GM21619 (cell line): ENCODE data around the gene SF1.

ENCODE experiments used
- ATAC-seq: cut with Tn5 transposase; IDR thresholded peaks from one replicate; pipeline ENCODE4 v1.9.1; 2021; ENCODE audit not compliant: unreplicated experiment

The SF1 gene

DNA sequence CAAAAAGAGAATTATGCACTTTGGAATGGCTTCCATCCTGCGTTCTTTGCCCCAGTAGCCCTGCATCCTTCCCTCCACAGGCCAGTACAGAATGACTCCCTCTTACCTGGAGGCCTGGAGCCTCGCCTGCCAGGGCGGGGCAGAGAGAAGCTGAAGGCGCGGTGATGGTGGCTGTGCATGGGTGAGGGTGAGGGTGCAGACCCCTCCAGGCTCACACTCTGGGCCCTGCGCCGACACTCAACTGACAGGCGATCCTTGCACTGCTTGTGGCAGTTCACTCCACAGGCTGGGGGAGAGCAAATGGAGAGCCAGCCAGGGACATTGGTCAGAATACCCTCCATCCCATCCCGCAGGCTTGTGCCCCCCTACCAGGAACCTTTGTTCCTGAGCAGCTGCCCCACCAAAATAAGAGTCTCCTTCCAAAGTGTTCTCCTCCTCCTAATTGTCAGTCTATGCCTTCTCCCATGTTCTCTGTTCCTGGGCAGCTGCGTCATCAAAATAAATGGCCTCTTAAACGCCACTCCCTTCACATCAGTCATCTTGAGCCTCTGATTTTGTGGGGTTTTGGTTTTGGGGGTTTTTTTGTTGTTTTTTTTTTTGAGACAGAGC, 49.5 kb downstream of the SF1 start:
- ATAC-seq = no peak

DNA sequence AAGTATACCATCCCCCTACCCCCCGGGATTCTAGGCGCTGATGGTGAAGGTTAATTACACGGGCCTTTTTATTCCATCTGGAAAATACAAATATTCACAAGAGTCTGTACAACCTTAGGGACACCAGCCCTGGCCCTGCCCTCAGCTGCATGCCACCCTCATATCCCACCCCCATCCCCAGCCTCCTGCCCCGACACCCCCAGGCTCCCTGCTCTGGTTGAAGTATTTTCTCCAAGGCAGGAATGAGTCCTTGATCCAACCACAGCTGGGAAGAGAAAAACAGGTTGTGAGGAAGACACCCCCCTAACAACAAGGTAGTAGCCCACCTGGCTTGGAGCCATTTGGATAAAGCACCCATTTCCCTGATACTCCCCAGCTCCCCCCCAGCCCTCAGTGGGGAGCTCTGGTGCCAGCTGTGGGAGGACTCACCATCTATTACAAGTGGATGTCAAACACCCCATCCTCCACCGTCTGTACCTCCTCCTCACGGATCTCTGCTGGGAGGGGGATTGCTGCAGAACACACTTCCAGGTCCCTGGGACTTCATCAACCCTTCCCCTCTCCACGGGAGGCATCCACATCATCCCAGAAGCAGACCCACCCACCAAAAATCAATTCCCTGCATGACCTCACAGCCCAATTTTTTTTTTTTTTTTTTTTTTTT, 51.3 kb downstream of the SF1 start:
- ATAC-seq = no peak

DNA sequence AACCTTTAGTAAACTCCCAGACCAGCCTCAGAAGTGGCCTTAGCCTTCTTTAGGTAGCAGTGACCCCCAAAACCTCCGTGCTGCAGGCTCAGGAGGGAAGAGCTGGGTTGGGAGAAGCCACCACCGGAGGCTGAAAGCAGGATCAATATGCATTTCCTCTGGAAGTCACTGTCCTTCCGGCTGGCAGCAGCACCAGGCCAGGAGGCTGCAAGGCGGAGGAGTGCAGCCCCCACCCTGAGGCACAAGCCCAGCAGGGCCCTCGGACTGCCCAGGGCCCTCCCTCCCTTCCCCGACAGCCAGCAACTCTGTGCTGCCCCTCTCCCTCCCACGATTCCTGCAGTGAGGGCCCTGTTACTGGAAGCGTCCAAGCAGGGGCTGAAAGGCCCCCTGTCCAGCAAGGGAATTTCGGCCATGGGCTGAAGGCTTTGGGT, 52.1 kb downstream of the SF1 start:
- ATAC-seq = no peak

DNA sequence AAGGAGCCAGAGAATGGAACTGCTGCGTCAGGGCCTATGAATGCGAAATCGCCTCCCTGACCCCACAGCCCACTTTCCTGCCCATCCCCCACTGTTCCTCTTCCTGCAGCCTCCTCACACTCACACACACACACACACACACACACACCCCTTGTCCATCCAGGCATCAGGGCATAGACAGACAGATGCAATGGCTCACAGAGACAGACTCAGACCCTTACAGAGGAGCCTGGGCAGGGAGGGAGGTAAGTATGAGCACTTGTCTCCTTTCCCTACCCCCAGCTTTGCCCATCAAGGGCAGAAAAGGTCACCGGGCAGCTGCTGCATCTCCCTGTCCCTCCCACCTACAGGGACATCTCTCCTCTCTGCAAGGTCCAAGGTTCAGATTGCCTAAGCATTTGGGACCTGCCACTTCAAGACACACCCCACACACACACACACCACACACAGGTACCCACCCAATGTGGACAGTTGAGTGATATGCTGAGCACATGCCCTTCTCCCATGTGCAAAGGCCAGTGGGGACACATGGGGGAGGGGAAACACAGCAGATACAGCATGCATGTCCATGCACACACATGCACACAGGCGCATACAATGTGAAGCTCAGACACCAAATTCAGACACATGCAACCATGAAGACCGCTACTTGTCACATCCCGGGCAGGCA, 53.3 kb downstream of the SF1 start:
- no peak for ATAC-seq

DNA sequence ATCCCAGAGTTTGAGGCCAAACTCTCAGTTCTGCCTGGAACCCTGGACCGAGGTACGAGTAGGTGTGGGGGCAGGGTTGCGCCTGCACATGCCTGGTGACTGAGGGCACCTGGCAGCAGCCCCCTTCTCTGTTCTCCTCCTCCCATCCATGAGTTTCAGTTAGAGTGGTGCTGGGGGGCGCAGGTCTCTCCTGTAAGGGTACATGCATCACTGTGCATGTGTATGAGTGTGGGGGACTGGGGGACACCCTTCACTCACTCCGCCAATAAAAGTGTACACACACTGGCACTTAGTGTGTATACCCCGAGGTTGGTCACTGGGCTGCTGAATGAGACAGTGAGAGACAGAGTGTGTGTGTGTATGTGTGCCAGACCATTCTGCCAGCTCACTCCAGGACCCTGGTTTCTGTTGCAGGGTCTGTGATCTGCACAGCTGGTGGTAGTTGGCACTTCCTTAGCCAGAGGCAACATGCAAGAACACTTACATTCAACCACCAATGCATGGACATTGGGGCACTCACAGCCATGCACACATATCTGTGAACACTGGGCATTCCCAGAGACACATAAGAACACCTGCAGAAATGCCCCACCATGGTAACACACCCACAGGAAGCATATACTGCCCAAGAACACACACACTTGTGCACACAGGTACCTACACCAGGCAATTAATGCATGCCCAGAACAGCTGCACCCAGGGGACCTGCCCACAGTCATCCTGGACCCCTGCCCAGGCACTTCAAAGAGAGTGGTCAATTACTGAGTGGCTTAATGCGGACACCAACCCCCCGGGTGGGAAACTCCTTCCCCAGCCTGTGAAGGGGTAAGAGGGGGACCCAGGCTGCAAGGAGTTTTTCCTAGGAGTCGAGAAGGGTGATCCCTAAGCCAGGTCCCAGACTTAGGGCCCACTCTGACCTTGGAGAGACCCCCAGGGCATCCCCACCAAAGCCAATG, 54.2 kb downstream of the SF1 start:
- ATAC-seq = no peak

DNA sequence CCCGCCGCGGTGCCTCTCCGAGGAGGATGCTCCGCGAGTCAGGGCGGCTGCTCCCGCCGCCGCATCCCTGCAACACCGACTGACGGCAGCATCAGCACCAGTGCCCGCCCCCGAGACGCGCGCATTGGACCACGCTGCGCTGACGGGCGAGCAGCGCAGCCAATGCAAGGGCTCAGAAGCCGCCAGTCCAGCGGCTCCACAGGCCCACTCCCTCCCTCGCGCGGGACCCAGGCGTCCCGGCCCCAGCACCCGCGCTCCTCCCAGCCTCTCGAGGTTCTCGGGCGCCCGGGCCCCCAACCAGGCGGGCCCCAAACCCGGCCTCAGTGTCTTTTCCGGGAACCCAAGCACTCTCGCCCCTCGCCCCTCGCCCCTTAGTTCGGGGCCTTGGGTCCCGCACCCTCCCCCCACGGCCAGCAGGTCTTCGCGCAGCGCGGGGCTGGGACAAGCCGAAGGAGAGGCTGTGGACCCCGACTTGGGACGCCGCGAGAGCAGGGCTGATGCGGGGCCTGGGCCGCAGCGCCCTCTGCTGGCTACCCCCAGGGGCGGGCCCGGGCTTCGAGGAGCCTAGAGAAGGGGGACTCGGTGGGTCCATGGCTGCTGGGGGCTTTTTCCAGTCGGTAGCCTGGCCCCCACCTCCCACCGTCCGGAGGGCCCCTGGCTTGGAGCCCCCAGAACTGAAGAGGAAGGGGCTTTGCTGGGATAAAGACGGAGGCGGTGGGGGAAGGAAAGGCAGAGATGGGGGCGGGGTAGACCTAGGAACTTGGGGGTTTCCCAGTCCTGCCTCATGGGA, 55.0 kb downstream of the SF1 start, which contains the start of gene NRXN2:
Gene NRXN2, minus strand, starts transcription at position 81 of the 790 bp plus-strand sequence. CDS start 9,498 bp downstream, outside the sequence.
- ATAC-seq = peak; percentile 88

DNA sequence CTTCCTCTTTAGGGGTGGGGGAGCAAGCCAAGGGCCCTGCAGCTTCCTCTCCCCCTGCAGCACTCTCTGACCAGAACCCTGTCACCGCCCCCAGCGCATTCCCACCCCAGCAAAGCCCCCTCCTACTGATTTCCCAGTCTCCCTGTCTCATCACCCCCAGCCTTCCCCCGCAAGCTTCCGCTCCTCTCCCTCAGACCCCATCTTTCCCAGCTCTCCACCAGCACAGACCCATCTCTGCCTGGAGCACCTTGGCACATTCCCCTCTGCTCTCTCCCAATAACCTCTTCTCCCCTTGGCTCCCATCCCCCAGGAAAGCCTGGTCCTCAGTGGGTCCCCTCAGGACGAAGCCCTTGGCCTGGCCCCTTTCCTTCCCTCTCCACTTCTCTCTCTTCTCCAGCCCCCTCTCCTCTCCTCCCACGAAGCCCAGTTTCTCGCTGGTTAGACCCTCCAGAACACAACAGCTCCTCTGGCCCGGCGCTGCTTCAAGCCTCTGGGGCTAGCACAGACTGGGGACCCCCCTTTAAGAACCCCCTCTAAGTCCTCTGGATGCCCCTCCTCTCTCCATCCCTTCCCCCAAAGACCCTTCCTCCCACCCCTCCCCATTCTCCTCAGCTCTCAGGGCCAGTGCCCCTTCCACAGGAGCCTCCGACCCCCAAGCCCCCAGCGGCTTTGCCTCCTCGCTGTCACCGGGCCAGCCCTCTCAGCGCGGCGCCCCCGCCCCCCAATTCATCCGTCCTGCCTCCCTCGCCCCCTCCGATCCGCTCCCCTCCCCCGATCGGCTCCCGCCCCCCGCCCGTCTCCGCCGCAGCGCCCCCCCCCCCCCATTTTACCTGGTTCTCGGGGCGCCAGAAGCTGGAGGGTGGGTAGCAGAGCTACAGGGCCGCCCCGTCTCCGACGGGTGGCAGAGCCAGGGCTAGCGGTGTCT, 55.9 kb downstream of the SF1 start:
- no peak for ATAC-seq

DNA sequence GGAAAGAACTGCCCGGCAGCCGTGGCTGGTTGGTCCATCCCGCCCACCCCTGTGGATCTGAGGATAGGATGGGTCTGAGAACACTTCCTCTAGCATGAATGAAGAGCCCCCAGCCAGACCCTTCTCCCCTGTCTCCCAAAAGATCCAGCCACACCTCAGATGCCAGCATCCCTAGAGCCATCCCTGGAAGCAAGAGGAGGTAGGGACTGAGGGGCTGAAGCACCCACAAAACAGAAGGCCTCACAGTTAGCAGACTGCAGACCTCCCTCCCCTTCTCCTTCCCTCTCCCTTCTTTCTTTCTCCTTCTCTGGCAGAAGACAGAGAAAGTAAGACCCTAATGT, 57.0 kb downstream of the SF1 start:
- no peak for ATAC-seq

DNA sequence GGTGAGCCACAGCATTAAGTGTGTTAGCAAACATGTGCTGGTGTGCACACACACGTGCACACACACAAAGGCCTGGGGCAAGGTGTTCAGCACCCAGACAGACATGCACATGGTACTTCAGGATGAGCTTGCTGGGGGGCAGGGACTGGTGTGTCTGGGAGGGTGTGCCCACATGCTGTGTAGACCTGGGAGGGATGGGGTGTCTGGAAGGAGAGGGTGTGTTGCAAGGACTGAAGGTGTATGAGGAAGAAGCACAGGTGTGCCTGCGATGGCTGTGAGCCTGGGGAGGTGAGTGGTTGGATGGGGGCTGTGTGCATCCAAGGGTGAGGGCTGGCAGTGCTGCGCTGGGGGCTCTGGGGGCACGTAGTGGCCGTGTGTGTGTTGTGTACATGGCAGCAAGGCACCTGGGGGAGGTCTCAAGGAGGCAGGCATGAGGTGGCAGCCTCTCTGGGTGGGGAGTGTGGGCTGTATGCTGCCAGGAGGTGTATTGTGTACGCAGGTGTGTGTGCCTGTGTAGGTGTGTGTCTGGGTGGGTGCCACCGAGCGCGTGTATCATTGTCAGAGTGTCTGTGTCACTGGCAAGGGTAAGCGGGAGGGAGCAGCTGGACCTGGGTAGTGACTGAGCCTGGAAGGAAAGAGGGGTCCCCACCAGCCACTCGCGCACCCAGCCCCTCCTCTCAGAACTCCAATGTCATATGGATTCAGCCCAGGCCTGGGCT, 57.5 kb downstream of the SF1 start:
- no peak for ATAC-seq

DNA sequence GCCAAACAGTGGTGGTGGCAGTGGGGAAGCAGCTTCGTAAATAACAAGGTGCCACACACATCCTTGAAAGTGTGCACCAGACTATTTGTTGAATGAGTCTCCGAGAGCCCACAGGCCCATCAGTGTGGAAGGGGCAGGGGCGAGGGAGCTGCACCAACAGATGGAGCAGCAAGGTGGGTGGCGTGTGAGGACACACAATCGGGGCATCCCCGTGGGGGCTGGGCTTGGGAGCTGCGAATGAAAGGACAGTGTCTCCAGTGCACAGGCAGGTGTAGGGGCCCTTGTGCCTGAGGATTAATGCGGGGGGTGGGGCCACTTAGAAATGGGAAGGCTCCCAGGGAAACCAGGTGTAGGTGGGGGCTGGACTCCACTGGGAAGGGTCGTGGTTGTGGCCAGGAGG, 58.2 kb downstream of the SF1 start:
- no peak for ATAC-seq

DNA sequence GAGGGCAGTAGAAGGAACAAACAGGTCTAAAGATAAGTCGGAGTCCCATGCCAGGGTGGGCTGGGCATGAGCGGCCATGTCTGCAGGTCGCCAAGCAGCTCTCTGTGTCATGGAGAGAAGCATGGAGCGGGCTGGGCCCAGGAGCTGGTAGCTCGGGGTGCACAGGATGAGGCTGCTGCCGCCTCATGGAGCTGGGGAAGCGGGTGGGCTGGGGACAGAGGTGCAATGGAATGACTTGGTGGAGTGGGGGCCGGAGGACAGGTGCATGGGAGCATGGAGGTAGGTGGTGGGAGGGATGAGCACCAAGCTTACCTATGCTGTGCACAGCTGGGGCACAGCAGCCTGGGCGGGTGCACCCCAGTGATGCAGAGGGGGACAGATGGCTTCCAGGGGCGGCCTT, 58.9 kb downstream of the SF1 start:
- ATAC-seq = no peak

DNA sequence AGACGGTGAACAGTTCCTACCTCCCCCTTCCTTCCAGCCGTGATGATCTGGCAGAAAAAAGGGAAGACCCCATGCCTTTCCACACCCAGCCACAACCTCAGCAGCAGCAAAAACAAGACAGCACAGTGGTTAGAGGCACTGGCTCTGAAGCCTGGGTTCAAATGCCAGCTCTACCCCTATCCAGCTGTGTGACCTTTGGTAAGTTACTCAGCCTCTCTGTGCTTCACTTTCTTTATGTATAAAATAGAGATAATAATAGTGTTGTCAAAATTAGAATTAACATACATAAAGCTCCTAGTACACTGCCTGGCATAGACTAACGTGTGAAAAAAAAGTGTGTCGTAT, 59.6 kb downstream of the SF1 start:
- no peak for ATAC-seq

DNA sequence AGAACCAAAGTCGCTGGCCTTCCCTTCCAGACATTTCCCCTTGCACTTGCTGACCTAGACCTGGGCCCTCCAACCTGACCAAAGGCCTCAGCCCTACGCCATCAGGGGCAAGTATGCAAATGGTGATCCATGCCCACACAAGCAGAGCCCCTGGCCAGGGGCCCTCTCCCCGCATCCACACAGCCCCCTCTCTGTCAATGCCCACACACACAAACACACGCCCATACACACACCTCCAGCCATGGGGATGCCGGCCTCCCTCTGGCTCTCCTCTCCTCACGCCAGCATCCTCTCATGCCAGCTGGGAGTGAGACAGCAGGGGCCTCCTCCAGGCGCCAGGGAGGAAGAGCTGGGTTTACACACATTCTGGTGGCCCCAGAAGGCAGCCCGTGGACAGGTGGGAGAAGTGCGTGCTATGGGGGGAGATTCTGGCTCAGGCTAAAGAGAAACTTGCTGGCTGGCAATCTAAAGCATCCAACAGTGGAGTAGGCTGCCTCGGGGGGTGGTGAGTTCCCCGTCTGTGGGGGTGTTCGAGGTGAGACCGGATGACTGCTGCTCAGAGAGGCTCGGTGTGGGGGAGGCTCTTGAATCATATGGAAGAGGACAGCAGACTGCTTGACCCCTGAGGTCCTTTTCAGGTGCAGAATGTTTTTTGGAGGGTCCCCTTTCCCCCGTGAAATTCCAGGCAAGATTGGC, 60.1 kb downstream of the SF1 start:
- ATAC-seq = no peak

DNA sequence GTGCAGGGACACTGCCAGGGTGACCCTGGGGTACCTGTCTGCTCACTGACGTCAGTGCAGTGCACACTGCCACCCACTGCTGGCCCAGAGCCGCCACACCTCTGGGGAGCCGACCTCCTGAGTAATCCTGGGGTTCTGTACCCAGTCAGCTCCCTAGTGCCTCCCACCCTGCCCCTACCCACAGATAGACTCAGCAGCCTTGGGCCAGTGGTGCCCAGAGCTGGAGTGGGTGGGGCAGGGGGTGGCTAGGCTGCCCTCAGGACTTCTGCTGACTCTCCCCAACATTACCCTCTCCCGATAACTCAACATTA, 61.1 kb downstream of the SF1 start:
- ATAC-seq = no peak

DNA sequence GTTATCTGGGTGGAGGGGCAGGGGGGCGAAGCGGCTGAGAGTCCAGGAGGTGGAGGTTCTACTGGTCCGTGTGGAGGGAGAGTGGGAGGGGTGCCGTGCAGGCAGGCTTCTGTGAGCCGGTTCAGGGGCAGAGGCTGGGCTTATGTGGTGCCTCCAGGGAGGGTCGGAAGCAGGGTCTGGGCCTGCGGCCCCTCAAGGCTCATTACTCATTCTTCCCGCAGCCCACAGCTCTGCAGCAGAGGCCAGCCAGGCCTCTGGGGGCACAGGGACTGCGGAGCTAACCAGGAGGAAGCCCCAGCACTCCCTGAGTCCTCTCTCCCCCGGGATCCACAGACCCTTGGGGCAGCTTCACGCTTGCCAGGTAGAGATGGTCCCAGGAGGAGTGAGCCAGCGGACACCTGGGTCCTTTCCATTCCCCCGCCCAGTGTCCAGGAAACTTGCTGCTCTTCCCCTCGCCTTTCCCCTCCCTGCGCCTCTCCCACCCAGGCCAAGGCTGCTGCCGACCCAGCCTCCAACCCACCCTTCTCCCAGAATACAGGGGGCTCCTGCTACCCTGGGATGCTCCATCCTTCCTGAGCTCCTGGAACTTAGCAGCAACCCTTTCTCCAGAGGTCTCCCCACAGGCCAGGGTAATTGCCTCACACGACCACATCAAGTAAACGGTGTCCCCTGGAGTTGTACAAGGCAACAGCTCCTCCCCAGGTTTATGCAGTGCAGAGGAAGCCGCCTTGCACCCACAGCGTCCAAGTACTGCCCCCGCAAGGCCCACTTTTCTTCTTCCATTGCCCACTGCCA, 61.7 kb downstream of the SF1 start:
- no peak for ATAC-seq

DNA sequence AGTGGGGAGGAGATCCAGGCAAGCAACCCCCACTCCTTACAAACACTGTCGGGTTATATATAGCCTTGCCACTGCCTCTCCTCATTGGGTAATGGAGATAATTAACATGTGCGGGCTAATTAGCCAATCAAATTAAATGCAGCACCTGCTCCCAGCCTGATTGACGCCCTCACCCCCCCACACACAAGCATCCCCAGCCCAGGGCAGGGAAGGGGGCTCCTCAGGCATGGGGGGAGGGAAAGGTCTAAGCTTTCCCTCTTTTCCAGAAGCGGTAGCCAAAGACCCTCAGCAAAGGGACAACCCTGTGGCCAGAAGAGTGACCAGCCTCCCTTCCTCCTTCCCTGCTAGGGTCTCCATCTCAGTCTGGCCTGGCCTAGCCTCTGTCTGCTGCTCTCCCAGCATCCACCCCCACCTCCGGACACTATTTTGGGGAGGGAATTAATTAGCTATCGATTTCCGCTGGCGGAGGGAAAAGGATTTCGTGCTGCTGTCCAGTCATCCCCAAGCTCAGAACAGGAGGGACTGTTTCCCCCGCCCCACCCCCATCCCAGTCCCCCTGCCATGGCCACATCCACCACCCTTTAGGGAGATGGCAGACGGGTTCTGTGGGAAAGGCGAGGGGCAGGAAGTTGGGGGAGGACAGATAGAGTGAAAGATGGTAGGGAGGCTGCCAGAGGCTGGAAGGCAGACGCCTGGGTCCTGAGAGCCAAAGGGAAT, 62.4 kb downstream of the SF1 start:
- no peak for ATAC-seq

DNA sequence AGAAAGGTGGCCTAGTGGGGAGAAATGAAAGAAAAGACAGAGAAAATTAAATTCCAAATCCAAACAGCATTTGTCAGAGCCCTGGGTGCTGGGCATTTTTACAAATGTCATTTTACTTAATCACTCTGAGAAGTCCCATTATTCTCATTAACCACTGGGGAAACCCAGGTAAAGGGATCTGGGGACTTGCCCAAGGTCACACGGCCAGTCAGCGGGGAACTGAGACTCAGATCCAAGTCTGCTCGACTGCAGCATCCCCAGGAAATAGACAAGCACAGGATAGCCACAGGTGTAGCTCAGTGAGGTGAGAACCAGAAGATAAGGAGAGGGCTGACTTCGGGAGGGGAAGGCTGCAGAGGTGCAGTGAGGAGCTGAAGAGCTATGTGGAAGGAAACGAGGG, 63.2 kb downstream of the SF1 start:
- no peak for ATAC-seq
